Activated B cell treated with CpG ODN at 0.5 μM for 24 hours (primary cell): ENCODE results near the gene MCAM. TPM values are rescaled to one million over a fixed set of nuclear protein-coding genes. Genes with fewer than 3 reads are reported as not detected.

Experiments used
- ATAC-seq: fragments of 200-7000 bp; cut with Tn5 transposase; one replicate; pipeline ENCODE4 v1.10.0; 2021; ENCODE audit warnings: low read depth, mild to moderate bottlenecking, moderate library complexity
- CTCF ChIA-PET: fragments of 350-600 bp; sonication (Branson Sonifier 250); formaldehyde crosslinking; loops from one replicate; lab custom pipeline; 2021; ENCODE audit warnings: antibody characterized with exemption; lab: Charles Lee
- POLR2A ChIA-PET: fragments of 350-600 bp; sonication (Branson Sonifier 250); formaldehyde crosslinking; loops from one replicate; lab custom pipeline; 2021; ENCODE audit warnings: antibody characterized with exemption; lab: Charles Lee
- DNase-seq: peaks from one replicate; pipeline ENCODE4 v3.0.0; 2022
- H3K27ac Mint-ChIP-seq: one replicate; pipeline ENCODE4 v1.8.0; 2020; ENCODE audit warnings: mixed read lengths
- H3K27me3 Mint-ChIP-seq: one replicate; pipeline ENCODE4 v1.8.0; 2021; ENCODE audit warnings: mixed read lengths
- H3K36me3 Mint-ChIP-seq: one replicate; pipeline ENCODE4 v1.8.0; 2021; ENCODE audit warnings: low read depth, mixed read lengths
- H3K4me1 Mint-ChIP-seq: one replicate; pipeline ENCODE4 v1.8.0; 2021; ENCODE audit warnings: mixed read lengths
- H3K4me3 Mint-ChIP-seq: one replicate; pipeline ENCODE4 v1.8.0; 2020; ENCODE audit warnings: mild to moderate bottlenecking, mixed read lengths
- H3K9me3 Mint-ChIP-seq: one replicate; pipeline ENCODE4 v1.8.0; 2020; ENCODE audit warnings: mixed read lengths
- intact Hi-C: fragments of 100-400 bp; cut with micrococcal nuclease; formaldehyde crosslinking; loops from one replicate; pipeline ENCODE4 v1.15.1; 2024
- total RNA-seq: library from RNA; stranded (reverse); gene quantifications from 2 replicates; pipeline ENCODE4 v1.2.3, GENCODE V29; 2022
- TF ChIP-seq, protein P1 (sequence below): fragments of 200-600 bp; IDR thresholded peaks from one replicate; pipeline ENCODE4 v1.8.0; 2022; ENCODE audit warnings: antibody characterized with exemption, mild to moderate bottlenecking

The MCAM gene
- total RNA-seq, 1 donor from 2014 or later, result 0.20 TPM

DNA sequence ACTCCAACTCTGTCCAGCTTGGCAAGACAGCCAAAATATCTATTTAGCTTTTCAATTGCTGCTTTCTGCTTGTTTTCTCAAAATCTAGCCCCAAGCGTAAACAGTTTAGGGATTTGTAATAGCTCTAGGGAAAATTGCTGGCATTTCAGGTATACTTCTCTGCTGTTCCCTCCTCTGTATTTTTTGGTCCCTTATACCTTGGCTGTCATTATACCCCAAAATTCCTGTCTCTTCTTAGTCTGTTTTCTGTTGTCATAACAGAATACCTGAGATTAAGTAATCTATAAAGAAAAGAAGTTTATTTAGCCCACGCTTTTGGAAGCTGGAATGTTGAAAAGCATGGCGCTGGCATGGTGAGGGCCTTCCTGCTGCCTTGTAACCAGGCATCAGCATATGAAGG lies 23.5 kb downstream of the MCAM start:
- DNase-seq (no peak), ATAC-seq (no peak)
- Mint-ChIP-seq H3K27ac (no peak overlapping the region), H3K4me1 (no peaks in the 10 kb centered on the region), H3K27me3 (no peaks in the 10 kb centered on the region), H3K4me3 (no peak overlapping the region), H3K9me3 (peaks cover 4% of the 10 kb centered on the region), H3K36me3 (peaks cover 59% of the 10 kb centered on the region)
- TF ChIP-seq, protein P1, sequence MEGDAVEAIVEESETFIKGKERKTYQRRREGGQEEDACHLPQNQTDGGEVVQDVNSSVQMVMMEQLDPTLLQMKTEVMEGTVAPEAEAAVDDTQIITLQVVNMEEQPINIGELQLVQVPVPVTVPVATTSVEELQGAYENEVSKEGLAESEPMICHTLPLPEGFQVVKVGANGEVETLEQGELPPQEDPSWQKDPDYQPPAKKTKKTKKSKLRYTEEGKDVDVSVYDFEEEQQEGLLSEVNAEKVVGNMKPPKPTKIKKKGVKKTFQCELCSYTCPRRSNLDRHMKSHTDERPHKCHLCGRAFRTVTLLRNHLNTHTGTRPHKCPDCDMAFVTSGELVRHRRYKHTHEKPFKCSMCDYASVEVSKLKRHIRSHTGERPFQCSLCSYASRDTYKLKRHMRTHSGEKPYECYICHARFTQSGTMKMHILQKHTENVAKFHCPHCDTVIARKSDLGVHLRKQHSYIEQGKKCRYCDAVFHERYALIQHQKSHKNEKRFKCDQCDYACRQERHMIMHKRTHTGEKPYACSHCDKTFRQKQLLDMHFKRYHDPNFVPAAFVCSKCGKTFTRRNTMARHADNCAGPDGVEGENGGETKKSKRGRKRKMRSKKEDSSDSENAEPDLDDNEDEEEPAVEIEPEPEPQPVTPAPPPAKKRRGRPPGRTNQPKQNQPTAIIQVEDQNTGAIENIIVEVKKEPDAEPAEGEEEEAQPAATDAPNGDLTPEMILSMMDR, result no peak
- ChIA-PET POLR2A (no interaction called here), CTCF (no interaction called here)
- intact Hi-C loops, result no loop called here

DNA sequence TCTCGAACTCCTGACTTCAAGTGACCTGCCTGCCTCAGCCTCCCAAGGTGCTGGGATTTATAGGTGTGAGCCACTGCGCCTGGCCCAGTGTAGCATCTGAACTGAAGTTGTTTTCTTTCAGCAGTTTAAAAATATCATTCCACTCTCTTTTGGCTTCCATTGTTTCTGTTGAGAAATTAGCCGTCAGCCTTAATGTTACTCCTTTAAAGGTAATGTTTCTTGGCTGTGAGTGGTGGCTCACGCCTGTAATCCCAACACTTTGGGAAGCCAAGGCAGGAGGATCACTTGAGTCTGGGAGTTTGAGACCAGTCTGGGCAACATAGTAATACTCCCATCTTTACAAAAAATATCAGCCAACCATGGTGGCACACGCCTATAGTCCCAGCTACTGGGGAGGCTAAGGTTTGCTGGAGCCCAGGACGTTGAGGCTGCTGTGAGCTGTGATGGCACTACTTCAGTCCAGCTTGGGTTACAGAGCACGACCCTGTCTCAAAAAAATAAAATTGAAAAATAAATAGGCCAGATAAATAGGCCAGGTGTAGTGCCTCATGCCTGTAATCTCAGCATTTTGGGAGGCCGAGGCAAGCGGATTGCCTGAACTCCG lies 25.9 kb downstream of the MCAM start:
- Mint-ChIP-seq H3K27ac (no peak overlapping the region), H3K27me3 (no peaks in the 10 kb centered on the region), H3K4me1 (no peaks in the 10 kb centered on the region), H3K9me3 (peaks cover 4% of the 10 kb centered on the region), H3K36me3 (peaks cover 64% of the 10 kb centered on the region), H3K4me3 (no peak overlapping the region)
- DNase-seq (no peak), ATAC-seq (no peak)
- CTCF ChIA-PET, result no interaction called here
- TF ChIP-seq, protein P1, result no peak
- intact Hi-C loops, result no loop called here
- POLR2A ChIA-PET, result no interaction called here

DNA sequence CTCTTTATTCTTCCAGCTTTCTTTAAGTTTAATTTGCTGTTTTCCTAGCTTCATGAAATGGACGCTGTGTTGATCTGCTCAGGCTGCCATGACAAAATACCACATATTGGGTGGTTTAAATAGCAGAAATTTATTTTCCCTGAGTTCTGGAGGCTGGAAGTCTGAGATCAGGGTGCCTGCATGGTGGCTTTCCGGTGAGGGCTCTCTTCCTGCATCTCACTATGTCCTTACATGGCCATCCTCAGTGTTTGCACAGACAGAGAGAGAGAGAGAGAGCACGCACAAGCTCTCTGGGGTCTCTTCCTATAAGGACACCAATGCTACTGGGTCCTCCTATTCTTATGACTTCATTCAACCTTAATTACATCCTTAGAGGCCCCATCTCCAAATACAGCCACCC lies 28.7 kb downstream of the MCAM start:
- ATAC-seq, result no peak
- CTCF ChIA-PET, result no interaction called here
- Mint-ChIP-seq H3K4me3 (no peak overlapping the region), H3K27ac (no peak overlapping the region), H3K27me3 (no peaks in the 10 kb centered on the region), H3K9me3 (peaks cover 4% of the 10 kb centered on the region), H3K36me3 (peaks cover 62% of the 10 kb centered on the region), H3K4me1 (peaks cover 6% of the 10 kb centered on the region)
- TF ChIP-seq, protein P1, result no peak
- DNase-seq, result no peak
- POLR2A ChIA-PET, result no interaction called here
- intact Hi-C loops, result no loop called here

DNA sequence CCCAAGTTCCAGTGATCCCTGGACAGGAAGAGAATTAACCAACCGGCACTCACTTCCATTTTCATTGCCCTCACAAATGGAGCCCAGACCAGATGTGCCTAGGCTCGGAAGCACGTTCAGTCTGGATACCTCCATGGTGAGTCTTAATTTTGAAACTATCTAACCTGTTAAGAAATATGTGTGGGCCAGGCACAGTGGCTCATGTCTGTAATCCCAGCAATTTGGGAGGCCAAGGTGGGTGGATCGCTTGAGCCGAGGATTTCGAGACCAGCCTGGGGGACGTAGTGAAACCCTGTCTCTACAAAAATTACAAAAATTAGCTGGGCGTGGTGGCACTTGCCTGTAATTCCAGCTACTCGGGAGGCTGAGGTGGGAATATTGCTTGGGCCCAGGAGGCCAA lies 31.5 kb downstream of the MCAM start:
- Mint-ChIP-seq H3K9me3 (no peaks in the 10 kb centered on the region), H3K27ac (no peak overlapping the region), H3K27me3 (no peaks in the 10 kb centered on the region), H3K4me1 (peaks cover 6% of the 10 kb centered on the region), H3K4me3 (no peak overlapping the region), H3K36me3 (peaks cover 58% of the 10 kb centered on the region)
- ChIA-PET CTCF (interaction anchor here (1.0 to 2.8 kb wide), 5 partner anchors 24 to 142 kb away, joined by 4 to 23 read pairs (median 5); partner anchors contain the start of gene CBL), POLR2A (interaction anchor here (0.5 to 2.9 kb wide), 3 partner anchors 11 to 191 kb away, joined by 3 to 14 read pairs (median 4); partner anchors contain the start of gene CBL)
- intact Hi-C loops, result loop anchor here (2.0 kb wide), 1 partner anchor 23 kb away; no protein-coding TSS in a partner anchor
- DNase-seq (no peak), ATAC-seq (no peak)
- TF ChIP-seq, protein P1, result no peak

DNA sequence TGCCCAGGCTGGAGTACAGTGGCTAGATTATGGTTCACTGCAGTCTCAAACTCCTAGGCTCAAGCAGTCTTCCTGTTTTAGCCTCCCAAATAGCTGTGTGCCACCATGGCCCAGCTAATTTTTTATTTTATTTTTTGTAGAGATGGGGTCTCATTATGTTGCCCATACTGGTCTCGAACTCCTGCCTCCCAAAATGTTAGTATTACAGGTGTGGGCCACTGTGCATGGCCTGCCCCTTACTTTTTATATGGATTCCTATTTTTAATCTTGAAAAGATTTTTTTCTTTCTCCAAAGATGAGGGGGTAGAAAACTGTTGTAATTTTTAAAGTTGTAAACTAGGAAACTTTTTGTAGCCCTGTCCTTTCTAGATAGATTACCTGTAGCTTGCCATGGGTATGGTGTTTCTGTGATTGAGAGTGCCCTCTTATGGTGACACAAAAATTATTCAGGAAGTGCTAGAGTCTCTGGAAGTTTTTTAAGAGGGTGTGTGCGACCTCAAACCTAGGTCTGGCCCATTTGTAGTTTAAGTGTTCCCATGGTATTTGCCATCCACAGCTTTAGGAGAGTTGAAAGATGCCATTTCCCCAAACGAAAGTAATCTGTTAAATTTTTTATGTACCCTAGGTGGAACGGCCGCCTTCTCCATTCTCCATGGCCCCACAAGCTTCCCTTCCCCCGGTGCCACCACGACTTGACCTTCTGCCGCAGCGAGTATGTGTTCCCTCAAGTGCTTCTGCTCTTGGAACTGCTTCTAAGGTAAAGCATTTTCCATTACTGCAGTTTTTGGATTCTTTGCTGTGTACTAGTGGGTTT lies 32.4 kb downstream of the MCAM start:
- peak; percentile 88 for ATAC-seq
- CTCF ChIA-PET, result interaction anchor here (0.8 to 2.8 kb wide), 15 partner anchors 11 to 141 kb away, joined by 3 to 23 read pairs (median 5); partner anchors contain the start of genes CBL and NLRX1
- TF ChIP-seq, protein P1, result no peak
- Mint-ChIP-seq H3K9me3 (no peaks in the 10 kb centered on the region), H3K4me3 (no peak overlapping the region), H3K4me1 (peaks cover 6% of the 10 kb centered on the region), H3K27ac (no peak overlapping the region), H3K36me3 (peaks cover 66% of the 10 kb centered on the region), H3K27me3 (no peaks in the 10 kb centered on the region)
- no peak for DNase-seq
- POLR2A ChIA-PET, result interaction anchor here (0.5 to 2.9 kb wide), 3 partner anchors 10 to 190 kb away, joined by 3 to 14 read pairs (median 4); partner anchors contain the start of gene CBL
- intact Hi-C loops, result loop anchor here (1.0 to 5.0 kb wide), 5 partner anchors 22 to 137 kb away; partner anchors contain the start of genes ABCG4 and NLRX1
